ENCODE results near the gene FTH1.

FTH1 gene

DNA sequence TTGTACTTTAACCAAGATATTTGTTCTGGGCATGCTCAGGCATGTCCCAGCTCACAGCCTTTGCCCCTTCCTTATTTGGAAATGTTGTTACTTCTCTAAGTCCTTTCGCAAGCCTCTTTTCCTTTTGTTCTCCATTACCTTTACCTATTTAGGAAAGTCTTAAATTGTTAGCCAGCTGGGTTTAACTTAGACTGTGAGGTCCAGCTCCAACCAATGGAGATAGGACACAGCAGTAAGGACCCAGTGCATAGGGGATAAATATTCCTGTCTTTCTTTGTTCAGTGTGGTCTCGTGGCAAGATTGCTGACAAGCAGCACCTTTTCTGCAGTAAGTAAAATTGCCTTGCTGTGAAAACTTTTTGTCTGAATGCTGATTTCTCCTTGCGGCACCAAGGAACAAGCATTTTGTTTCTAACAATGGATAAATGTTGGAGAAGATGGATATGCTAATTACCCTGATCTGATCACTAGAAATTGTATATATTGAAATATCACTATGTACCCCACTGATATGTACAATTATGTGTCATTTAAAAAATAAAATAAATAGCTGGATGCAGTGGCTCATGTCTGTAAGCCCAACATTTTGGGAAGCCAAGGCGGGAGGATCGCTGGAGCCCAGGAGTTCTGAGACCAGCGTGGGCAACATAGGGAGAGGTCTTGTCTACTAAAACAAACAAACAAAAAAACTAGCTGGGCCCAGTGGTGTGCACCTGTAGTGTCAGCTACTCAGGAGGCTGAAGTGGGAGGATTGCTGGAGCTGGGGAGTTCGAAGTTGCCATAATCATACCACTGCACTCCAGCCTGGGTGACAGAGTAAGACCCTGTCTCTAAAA lies 31.9 kb upstream of the FTH1 start:
- FAIRE-seq (no peak), DNase-seq (ENCODE audit: insufficient read length, low spot score) (no peak)
- TF ChIP-seq POLR2A (IDR thresholded peaks at IDR 0.05; ENCODE audit: low read depth, low read length) = no peak

DNA sequence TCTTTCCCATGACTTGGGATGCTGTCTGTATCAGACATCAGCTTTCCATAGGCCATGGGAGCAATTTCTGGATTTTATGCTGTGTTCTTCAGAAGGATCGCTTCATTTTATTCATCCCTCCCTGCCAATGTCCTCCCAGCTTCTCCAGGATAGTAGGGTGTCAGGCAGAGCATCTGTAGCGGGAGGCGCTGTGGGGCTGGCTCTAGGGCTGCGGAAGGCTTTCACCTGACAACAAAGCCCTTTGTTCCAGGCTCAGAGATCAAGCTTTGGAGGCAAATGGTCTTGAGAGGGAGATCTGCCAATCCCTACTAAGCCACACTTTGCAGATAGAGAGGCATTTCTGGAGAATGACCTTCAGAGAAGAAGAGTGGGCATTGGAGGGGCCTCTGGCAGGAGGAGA lies 29.5 kb upstream of the FTH1 start:
- FAIRE-seq (no peak), DNase-seq (ENCODE audit: insufficient read length, low spot score) (no peak)
- no peak for TF ChIP-seq POLR2A (IDR thresholded peaks at IDR 0.05; ENCODE audit: low read depth, low read length)

DNA sequence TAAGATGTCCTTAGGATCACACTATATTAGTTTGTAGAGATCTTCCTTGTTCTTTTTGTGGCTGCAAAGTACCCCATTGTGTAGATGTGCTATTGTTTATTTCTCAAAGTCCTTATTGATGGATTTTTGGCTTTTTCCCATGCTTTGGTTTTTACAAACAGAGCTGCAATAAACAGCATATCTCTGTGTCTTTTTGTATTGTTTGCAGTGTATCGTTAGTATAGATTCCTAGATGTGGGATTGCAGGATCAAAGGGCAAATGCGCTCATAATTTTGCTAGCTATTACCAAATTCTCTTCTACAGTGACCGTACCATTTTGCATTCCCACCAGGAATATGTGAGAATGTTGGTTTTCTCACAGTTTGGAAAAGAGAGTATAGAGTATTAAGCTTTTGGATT lies 27.5 kb upstream of the FTH1 start:
- DNase-seq (ENCODE audit: insufficient read length, low spot score) = no peak
- TF ChIP-seq POLR2A (IDR thresholded peaks at IDR 0.05; ENCODE audit: low read depth, low read length) = no peak
- FAIRE-seq = no peak

DNA sequence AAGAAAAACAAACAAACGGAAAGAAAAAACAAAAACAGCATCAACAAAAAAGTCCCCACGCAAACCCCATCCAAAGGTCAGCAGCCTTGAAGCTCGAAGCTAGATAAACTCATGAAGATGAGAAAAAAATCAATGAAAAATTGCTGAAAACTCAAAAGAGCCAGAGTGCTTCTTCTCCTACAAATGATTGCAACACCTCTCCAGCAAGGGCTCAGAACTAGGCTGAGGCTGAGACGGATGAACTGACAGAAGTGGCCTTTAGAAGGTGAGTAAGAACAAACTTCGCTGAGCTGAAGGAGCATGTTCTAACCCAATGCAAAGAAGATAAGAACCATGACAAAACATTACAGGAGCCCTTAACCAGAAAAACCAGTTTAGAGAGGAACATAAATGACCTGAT lies 18.4 kb upstream of the FTH1 start:
- TF ChIP-seq POLR2A (IDR thresholded peaks at IDR 0.05; ENCODE audit: low read depth, low read length) = no peak
- DNase-seq (ENCODE audit: insufficient read length, low spot score) (no peak), FAIRE-seq (no peak)

DNA sequence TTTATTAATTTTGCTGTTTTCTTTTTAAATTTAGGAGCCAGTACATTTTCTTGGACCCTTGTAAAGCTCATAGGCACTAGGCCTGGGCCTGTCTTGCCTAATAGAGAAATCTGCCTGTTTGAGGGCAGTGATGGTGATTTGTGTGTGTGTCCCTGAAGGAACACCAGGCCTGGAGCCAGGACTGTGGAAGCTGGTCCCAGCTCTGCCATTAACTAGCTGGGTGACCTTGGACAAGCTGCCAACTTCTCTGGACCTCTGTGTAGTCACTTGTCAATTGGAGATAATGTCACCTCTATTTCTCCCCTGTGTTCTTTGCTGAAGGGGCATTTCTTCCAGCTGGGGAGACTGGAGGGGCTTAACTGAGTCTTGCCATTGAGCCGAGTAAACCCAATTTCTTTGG lies 16.0 kb upstream of the FTH1 start:
- FAIRE-seq (no peak), DNase-seq (ENCODE audit: insufficient read length, low spot score) (no peak)
- no peak for TF ChIP-seq POLR2A (IDR thresholded peaks at IDR 0.05; ENCODE audit: low read depth, low read length)

DNA sequence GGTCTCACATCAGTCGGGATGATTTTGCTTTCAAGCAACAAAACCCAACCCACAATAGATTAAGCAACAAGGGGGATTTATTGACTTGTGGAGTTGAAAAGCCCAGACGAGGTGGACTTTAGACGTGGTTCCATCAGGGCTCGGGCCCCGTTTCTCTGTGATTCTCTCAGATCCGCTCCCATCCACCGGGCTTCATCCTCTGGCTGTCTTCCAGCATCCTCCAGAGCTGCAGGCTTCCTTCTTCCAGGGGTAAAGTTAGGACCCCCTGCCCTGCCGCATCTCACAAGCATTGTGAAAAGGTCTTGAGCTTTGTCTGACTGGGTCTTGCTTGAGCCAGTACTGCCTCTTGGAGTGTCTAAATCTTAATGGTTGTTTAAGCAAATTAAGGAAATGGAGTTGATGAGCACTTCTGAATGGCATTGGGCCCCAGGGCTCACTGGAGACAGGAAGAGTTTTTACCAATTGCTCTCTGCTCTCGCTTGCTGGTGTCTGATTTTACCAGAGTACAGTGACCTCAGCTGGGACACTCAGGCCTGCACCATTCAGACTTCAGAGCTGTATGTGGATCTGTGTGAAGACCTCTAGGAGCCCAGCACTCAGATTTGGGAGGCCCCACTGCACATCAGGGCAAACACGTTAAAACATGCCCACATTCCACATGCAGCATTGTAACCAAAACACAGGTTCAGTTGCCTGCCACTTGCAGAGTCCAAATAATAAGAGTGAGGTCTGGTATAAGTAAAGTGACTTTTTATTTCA lies 13.5 kb upstream of the FTH1 start:
- TF ChIP-seq POLR2A (IDR thresholded peaks at IDR 0.05; ENCODE audit: low read depth, low read length) = no peak
- no peak for DNase-seq (ENCODE audit: insufficient read length, low spot score)
- no peak for FAIRE-seq

DNA sequence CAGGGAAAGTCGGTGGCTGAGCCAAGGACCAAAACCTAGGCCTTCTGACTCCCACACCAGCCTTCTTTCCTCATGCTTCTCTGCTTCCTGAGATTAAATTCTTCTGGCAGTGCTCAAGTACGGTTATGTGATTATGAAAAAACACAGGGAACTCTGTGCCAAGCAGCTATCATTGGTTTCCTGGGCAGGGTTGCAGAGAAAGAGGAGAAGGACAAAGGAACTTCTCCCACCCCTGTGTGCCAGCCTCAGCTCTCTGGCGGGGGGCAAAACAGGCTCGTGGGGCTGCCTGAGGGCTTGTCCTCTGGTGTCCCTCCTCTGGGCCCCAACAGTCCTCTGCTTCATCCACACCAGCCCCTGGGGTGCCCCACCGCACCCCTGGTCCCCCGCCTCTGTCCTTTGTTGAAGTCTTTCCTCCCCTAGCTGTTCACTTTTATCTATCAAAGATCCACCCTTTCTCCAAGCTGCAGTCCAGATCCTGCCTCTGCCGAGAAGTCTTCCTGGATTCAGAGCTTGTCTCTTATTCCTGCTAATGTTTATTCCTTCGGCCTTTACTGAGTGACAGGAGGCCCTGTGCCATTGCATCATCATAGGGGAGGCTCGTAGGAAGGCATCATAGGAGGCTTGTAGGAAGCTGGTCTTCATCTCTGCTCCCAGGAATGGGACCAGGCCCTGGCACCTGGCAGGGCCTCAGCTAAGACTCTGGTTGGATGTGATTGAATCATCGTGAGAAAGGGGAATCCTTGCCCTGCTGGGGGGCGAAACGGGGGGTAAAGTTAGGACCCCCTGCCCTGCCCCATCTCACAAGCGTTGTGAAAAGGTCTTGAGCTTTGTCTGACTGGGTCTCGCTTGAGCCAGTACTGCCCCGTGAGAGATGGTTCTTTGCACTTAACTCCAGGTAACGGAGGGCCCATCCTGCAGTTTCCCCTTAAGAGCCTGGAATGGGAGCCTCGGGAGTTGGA lies 11.5 kb upstream of the FTH1 start:
- DNase-seq (ENCODE audit: insufficient read length, low spot score) (no peak), FAIRE-seq (no peak)
- no peak for TF ChIP-seq POLR2A (IDR thresholded peaks at IDR 0.05; ENCODE audit: low read depth, low read length)

DNA sequence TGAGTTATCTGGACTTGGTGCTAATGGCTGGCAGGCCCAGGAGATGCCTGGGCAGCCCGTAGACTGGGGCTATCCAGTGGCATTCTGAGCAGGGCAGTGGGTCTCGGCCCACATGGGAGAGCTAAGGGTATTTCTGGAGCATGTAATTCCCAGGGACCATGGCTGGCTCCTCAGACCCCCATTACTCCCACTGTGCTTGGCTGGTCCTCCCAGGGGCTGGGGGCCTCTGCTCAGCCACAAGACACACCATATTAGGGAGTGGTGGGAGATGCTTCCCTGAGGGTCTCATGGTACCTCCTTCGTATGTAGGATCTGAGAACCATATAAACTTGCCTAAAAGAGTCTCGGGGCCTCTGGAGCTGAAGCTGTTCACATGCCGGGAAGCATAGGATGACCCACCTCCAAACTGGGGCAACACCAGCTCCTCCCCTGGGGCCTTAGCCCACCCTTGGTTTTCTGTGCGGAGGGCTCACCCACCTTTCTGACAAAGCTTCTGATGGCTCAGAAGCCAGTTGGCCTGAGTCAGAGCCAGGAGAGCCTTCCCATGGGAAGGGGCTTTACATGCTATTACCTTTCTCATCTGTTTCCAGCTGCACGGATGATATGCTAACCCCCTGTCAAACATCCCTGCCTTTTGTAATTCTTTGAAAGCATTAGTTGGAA lies 9.5 kb upstream of the FTH1 start:
- no peak for TF ChIP-seq POLR2A (IDR thresholded peaks at IDR 0.05; ENCODE audit: low read depth, low read length)
- FAIRE-seq = no peak
- DNase-seq (ENCODE audit: insufficient read length, low spot score) = no peak

DNA sequence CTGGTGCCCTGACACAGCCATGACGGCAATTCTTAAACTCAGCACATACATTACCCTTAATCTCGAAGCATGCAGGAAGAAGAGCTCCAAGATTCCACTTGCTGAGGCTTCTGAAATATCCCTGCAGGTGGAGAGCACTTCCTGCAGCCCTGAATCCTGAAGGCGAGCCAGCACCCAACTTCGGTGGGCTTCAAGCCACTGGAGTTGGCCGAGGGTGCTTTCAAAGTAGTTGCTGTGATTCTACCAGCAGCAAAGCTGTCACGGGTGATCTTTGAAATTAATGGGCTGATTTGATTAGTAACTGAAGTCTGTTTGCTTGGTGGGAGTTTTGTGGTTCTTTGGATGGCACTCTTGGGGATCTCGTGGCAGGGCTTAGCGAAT lies 9.0 kb upstream of the FTH1 start:
- FAIRE-seq (no peak), DNase-seq (ENCODE audit: insufficient read length, low spot score) (no peak)
- TF ChIP-seq POLR2A (IDR thresholded peaks at IDR 0.05; ENCODE audit: low read depth, low read length) = no peak

DNA sequence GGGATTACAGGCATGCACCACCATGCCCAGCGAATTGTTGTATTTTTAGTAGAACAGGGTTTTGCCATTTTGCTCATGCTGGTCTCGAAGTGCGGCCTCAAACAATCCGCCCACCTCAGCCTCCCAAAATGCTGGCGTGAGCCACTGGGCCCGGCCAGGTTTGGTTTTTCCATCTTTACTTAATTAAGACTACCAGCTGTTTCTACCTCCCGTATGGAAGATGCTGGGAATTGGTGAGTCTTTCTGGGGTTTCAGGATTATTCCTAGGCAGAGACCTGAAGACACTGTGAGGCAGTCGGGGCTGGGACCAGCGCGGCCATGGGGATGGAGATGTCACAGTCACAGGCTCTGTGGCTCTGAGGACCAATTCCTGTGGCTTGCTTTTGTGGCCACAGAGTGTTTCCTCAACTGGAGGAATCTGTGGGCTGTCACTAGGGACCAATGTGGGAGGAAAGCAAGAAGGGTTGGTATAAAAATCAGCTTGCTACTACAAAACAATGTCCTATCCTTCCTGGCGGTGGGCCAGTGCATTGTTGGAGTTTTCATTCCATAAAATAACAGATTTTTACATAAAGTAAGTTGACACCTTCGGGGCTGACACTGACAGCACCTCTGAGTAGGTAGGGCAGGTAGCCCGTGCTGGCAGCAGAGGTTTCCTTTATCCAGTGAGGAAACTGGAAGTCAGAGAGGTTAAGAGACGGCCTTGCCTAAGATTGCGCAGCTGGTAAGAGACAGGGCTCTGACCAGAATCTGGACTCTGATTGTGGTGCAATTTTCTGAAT lies 8.4 kb upstream of the FTH1 start:
- DNase-seq (ENCODE audit: insufficient read length, low spot score) = no peak
- TF ChIP-seq POLR2A (IDR thresholded peaks at IDR 0.05; ENCODE audit: low read depth, low read length) = no peak
- no peak for FAIRE-seq

DNA sequence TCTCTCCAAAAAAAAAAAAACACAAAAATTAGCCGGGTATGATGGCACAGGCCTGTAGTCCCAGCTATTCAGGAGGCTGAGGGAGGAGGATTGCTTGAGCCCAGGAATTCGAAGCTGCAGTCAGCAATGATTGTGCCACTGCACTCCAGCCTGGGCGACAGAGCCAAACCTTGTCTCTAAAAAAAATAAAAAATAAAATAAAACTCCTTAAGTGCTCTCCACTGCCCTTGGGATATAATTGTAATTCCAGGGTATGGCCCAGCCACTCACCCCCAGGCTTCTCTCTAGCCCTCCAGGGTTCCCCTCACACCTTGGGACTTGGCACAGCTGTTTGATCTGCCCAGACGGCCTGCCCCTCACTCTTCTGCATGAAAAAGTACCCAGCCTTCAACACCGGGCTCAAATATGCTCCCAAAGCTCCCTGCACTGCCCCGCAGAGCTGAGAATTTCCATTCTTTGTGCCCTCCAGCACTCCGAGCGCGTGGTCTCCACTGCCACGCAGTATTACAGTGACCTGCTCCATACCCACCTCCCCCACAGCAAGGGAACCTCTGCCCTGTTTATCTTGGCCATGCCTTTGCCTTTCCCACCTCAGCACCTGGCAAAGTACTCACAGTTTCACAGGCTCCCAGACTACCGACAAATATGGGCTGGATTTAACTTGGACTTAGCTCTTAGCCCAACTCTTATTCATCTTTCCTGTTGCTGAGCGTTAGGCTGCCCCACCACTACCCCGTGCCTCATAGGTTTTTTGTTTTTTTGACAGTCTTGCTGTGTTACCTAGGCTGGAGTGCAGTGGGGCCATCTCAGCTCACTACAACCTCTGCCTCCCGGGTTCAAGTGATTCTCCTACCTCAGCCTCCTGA lies 7.6 kb upstream of the FTH1 start:
- FAIRE-seq = no peak
- DNase-seq (ENCODE audit: insufficient read length, low spot score) = no peak
- TF ChIP-seq POLR2A (IDR thresholded peaks at IDR 0.05; ENCODE audit: low read depth, low read length) = no peak
